Measurements from ENCODE around the gene TCEA3. TPM values are rescaled to one million over a fixed set of nuclear protein-coding genes. Genes with fewer than 3 reads are reported as not detected.

Gene TCEA3
- total and polyA plus RNA-seq, 2 of the 4 experiments (the other 2 are of a cell fraction): 3.0 to 6.3 TPM

- no peak for TF ChIP-seq FOS (IDR thresholded peaks at IDR 0.05; ENCODE audit: low read depth, low read length)
Observed at GRCh38 chr1:23371987-23372880, 52.3 kb downstream of the TCEA3 start (continued).

GRCh38 chr1:23370709-23371584 is 53.6 kb downstream of the TCEA3 start:
- no TSS peak for BruUV-seq (replicated peaks)
- Histone ChIP-seq H3K4ac (ENCODE audit: low read depth, low read length) (peak overlapping the region; percentile 91), H3K56ac (ENCODE audit: extremely low read depth, insufficient read depth, low read length) (no peak overlapping the region), H3K23ac (ENCODE audit: low read depth, low read length) (peak overlapping the region; percentile 99), H3K4me2 (ENCODE audit: low read depth, low read length) (peak overlapping the region; percentile 89), H4K91ac (ENCODE audit: insufficient read depth, low read depth, low read length) (peak overlapping the region; percentile 66), H3K27me3 (ENCODE audit: control insufficient read depth, insufficient read depth, low read length) (no peaks in the 10 kb centered on the region), H2AK5ac (ENCODE audit: low read depth, low read length) (peak overlapping the region; percentile 67; the same call in 1 of the 2 replicates), H4K5ac (ENCODE audit: low read depth, low read length) (peak overlapping the region; percentile 87), H3K14ac (replicated peaks; ENCODE audit: low read depth, low read length) (peak overlapping the region; percentile 85), H2AFZ (replicated peaks; ENCODE audit: low read length, poor library complexity) (peak overlapping the region; percentile 46), H4K8ac (ENCODE audit: low read depth in 2 of 2, low read length in 2 of 2) (peak overlapping the region; percentile 77 to 99; a peak in 3 of 4 replicates), H3K9me1 (ENCODE audit: insufficient read depth, low read length) (peaks cover 9% of the 10 kb centered on the region), H2BK120ac (ENCODE audit: low read depth, low read length) (peak overlapping the region; percentile 76), H2AK9ac (replicated peaks; ENCODE audit: low read depth, low read length, poor library complexity) (peak overlapping the region; percentile 97), H3K79me1 (ENCODE audit: low read depth in 1 of 2, low read length in 2 of 2) (peaks cover 35 to 57% of the 10 kb centered on the region in 2 experiments), H3K18ac (ENCODE audit: low read depth, low read length) (peak overlapping the region; percentile 74), H4K20me1 (ENCODE audit: insufficient read depth, low read length) (no peaks in the 10 kb centered on the region), H3K36me3 (ENCODE audit: control insufficient read depth, insufficient read depth, low read length) (peaks cover 8% of the 10 kb centered on the region; the same call in 1 of the 2 replicates), H3K9ac (ENCODE audit: low read depth, low read length) (peak overlapping the region; percentile 91), H3K9me3 (ENCODE audit: control insufficient read depth, insufficient read depth, low read length) (no peaks in the 10 kb centered on the region), H3K4me3 (ENCODE audit: insufficient read depth, low read depth, low read length) (peak overlapping the region; percentile 3; the same call in 1 of the 2 replicates), H3K27ac (ENCODE audit: insufficient read depth, low read length) (peak overlapping the region; percentile 85; the same call in 1 of the 2 replicates), H2BK5ac (ENCODE audit: low read depth, low read length, poor library complexity, severe bottlenecking) (peak overlapping the region; percentile 64), H3K4me1 (ENCODE audit: control insufficient read depth, insufficient read depth, low read length) (peaks cover 15% of the 10 kb centered on the region), H2BK15ac (ENCODE audit: low read depth, low read length) (peak overlapping the region; percentile 62; the same call in 1 of the 3 replicates), H2BK20ac (ENCODE audit: low read depth, low read length) (peak overlapping the region; percentile 79)
- dilution Hi-C loops (cut with HindIII; ENCODE audit: low sequenced_read_pairs, unreplicated experiment) (no loop called here), in situ Hi-C loops (cut with MboI; ENCODE audit: low sequenced_read_pairs) (no loop called here), intact Hi-C loops (cut with micrococcal nuclease) (no loop called here)
- CTCF ChIA-PET: interaction anchor here (1.4 to 1.5 kb wide), 2 partner anchors 33 to 126 kb away, joined by 3 to 8 read pairs; no protein-coding TSS in a partner anchor
- TF ChIP-seq MAZ (IDR thresholded peaks at IDR 0.05; ENCODE audit: borderline replicate concordance, low read depth, low read length): no peak
- no peak for TF ChIP-seq RFX5 (IDR thresholded peaks at IDR 0.05; ENCODE audit: low read depth, low read length)
- TF ChIP-seq MAFK (IDR thresholded peaks at IDR 0.05; ENCODE audit: low read depth, low read length): no peak
- TF ChIP-seq POLR2A (IDR thresholded peaks at IDR 0.05; ENCODE audit: low read depth, low read length): no peak
- TF ChIP-seq CTCF (conservative IDR thresholded peaks at IDR 0.05; ENCODE audit: low read depth, low read length): no peak
- no peak for TF ChIP-seq NFE2L2 (IDR thresholded peaks at IDR 0.05; ENCODE audit: low read depth, low read length)
- TF ChIP-seq CEBPB (IDR thresholded peaks at IDR 0.05; ENCODE audit: low read depth, low read length): no peak
- TF ChIP-seq SMC3 (IDR thresholded peaks at IDR 0.05; ENCODE audit: low read depth, low read length): no peak
- TF ChIP-seq BHLHE40 (IDR thresholded peaks at IDR 0.05; ENCODE audit: low read depth, low read length): no peak
- TF ChIP-seq RAD21 (IDR thresholded peaks at IDR 0.05; ENCODE audit: low read length): no peak
- no peak for DNase-seq
- ATAC-seq (ENCODE audit: low read depth): no peak
- 17% methylated on average over 3 of the region's 13 CpGs; no CpG with 5 or more reads in 1 of the 2 experiments for WGBS, 2 experiments (ENCODE audit: extremely low coverage in 2 of 2, insufficient read length in 1 of 2)
- POLR2A ChIA-PET (ENCODE audit: unreplicated experiment): no interaction called here

Data from IMR-90 (cell line).